Measurements from ENCODE around the gene SERPINA6.

GRCh38 chr14:94364037-94364436, 40.9 kb upstream of the SERPINA6 start:
- no peak for TF ChIP-seq CTCF (IDR thresholded peaks at IDR 0.05)
- TF ChIP-seq EP300 (IDR thresholded peaks at IDR 0.05), result no peak
